Spleen (tissue), 11 donors: ENCODE results near the gene LIMK1. TPM values are rescaled to one million over a fixed set of nuclear protein-coding genes. Genes with fewer than 3 reads are reported as not detected.

Experiments used
- DNase-seq: peaks from one replicate; pipeline ENCODE4 v3.0.0-alpha.2; 2020
- H3K27ac ChIP-seq, 8 donors: fragments of 200-600 bp; sonication (generic) in 7 of 8; 1 replicate in 4 of 8; 2 replicates in 4 of 8; pipeline versions ENCODE4 v1.5.0 to v1.8.0; 2016 to 2021; ENCODE audit warnings: inconsistent platforms in 4 of 8, mild to moderate bottlenecking in 4 of 8, moderate library complexity in 1 of 8
- H3K27me3 ChIP-seq, 7 donors: fragments of 200-600 bp; sonication (generic) in 6 of 7; replicated peaks in 1 of 7; 1 replicate in 4 of 7; 2 replicates in 3 of 7; pipeline versions ENCODE4 v1.5.0 to v1.8.0; 2016 to 2021; ENCODE audit warnings: inconsistent platforms in 3 of 7, mild to moderate bottlenecking in 1 of 7
- H3K36me3 ChIP-seq, 6 donors: fragments of 200-600 bp; sonication (generic) in 5 of 6; 1 replicate in 4 of 6; 2 replicates in 2 of 6; pipeline versions ENCODE4 v1.5.0 to v1.8.0; 2016 to 2021; ENCODE audit warnings: inconsistent platforms in 2 of 6
- H3K4me1 ChIP-seq, 6 donors: fragments of 200-600 bp; sonication (generic) in 5 of 6; 1 replicate in 3 of 6; 2 replicates in 3 of 6; pipeline versions ENCODE4 v1.5.0 to v1.8.0; 2016 to 2021; ENCODE audit warnings: inconsistent platforms in 3 of 6
- H3K4me3 ChIP-seq, 8 donors: fragments of 200-600 bp; sonication (generic) in 7 of 8; 1 replicate in 4 of 8; 2 replicates in 4 of 8; pipeline versions ENCODE4 v1.5.0 to v1.8.0; 2016 to 2021; ENCODE audit warnings: inconsistent platforms in 4 of 8, mild to moderate bottlenecking in 4 of 8, moderate library complexity in 2 of 8
- H3K9me3 ChIP-seq, 8 donors: fragments of 200-600 bp; sonication (generic) in 7 of 8; 1 replicate in 4 of 8; 2 replicates in 4 of 8; pipeline versions ENCODE4 v1.5.0 to v1.8.0; 2016 to 2021; ENCODE audit warnings: inconsistent platforms in 4 of 8
- POLR2A ChIP-seq, 3 donors: fragments of 450-650 bp; IDR thresholded peaks; one replicate each; pipeline ENCODE4 v1.5.1; 2017; ENCODE audit warnings: antibody characterized with exemption in 3 of 3, mild to moderate bottlenecking in 1 of 3
- POLR2AphosphoS5 ChIP-seq, 3 donors: sonication (generic); formaldehyde crosslinking; IDR thresholded peaks; one replicate each; pipeline ENCODE4 v1.5.1; 2017; ENCODE audit warnings: antibody characterized with exemption in 3 of 3
- WGBS, 5 donors: extraction: QIAGEN DNeasy Blood & Tissue Kit in 3 of 5; methylation state at CpG; one replicate each; pipeline versions ENCODE4 v1.1.5 to v1.1.7; 2013 to 2018; 5-methylcytosine and 5-hydroxymethylcytosine counted together
- intact Hi-C: fragments of 100-400 bp; cut with DNase I; formaldehyde crosslinking; loops from one replicate; pipeline ENCODE4 v1.15.0; 2023; ENCODE audit warnings: low total_unique reads
- polyA plus RNA-seq, 3 donors: library from polyadenylated mRNA; stranded (reverse); fragments of 200-250 nt; gene quantifications; one replicate each; pipeline ENCODE4 v1.2.1, GENCODE V29; 2013
- total RNA-seq, 7 donors: library from RNA; depleted of rRNA in 3 of 7; stranded (reverse); fragments of >200 nt in 3 of 7; fragmentation: NEBNext Ultra II Directional in 4 of 7; extraction: Animal tissue kit (Norgen Biotek cat#: 25700) in 4 of 7; gene quantifications; one replicate each; pipeline versions ENCODE4 v1.1.0 to v1.2.1, GENCODE V29; 2016 to 2021
- TF ChIP-seq, protein P1 (sequence below), 11 experiments: fragments of 200-600 bp in 7 of 11; fragments of 450-650 bp in 4 of 11; sonication (generic) in 4 of 11; IDR thresholded peaks in 8 of 11; conservative IDR thresholded peaks in 3 of 11; 1 replicate in 7 of 11; 2 replicates in 4 of 11; pipeline versions ENCODE4 v1.4.0 to v1.8.0; 2016 to 2021; ENCODE audit warnings: antibody characterized with exemption in 11 of 11, inconsistent platforms in 4 of 11, mild to moderate bottlenecking in 1 of 11
- donor health status: healthy with polysubstance abuse.
- donor health status: DM: no; HTN: no; CAD: no; lungs with moderate emphysema.
- donor health status: DM: no; HTN: no; CAD: no.
- donor health status: Bipolar disorder and iron deficiency.
- donor health status: healthy.
- donor health status: DM: no; HTN: no; CAD: no.
- donor health status: DM: yes; HTN: yes; CAD: no.

Gene LIMK1
- total and polyA plus RNA-seq, 10 donors: 15.2 to 45.8 (median 36.9) TPM

DNA sequence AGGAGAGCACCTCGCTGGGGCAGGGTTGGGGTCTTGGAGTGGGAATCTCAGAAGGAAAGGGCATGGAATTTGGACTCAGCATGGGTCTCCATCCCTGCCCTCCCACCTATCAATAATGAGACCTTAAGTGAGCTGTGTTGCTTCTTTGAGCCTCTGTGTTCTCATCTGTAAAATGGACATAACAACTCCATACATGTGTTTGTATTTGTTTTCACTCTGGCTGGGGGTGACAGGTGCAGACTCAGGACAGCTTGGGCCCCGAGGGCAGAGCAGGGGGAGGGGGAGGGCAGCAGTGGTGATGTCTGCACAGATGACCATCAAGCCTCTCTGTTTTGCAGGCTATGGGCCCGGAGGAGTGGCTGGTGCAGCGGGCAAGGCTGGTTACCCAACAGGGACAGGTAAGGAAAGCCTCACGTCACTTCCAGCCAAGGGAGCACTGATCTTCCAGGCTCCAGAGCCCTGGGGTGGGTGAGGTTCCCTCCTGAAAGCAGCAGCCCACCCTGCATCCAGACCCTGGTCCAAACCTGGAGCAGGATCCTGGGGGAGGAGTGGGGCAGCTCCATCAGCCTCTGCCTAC, 35.7 kb upstream of the LIMK1 start:
- intact Hi-C loops: no loop called here

DNA sequence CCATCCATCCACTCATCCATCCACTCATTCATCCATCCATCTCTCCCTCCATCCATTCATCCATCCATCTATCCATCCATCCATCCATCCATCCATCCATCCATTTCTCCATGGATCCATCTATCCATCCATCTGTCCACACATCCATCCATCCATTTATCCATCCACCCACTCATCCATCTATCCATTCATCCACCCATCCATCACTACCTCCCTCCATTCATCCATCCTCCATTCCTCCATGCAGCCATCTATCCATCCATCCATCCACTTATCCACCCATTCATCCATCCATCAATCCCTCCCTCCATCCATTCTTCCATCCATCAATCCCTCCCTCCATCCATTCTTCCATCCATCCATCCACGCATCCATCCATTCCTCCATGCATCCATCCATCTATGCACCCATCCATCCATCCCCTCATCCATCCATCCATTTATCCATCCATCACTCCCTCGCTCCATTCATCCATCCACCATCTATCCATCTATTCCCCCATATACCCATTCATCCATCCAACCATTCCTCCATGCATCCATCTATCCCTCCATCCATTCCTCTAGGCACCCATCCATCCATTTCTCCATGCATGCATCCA, 34.5 kb upstream of the LIMK1 start:
- no peaks in the 10 kb centered on the region for H3K9me3 ChIP-seq
- TF ChIP-seq POLR2AphosphoS5 (IDR thresholded peaks at IDR 0.05): no peak
- TF ChIP-seq, protein P1, sequence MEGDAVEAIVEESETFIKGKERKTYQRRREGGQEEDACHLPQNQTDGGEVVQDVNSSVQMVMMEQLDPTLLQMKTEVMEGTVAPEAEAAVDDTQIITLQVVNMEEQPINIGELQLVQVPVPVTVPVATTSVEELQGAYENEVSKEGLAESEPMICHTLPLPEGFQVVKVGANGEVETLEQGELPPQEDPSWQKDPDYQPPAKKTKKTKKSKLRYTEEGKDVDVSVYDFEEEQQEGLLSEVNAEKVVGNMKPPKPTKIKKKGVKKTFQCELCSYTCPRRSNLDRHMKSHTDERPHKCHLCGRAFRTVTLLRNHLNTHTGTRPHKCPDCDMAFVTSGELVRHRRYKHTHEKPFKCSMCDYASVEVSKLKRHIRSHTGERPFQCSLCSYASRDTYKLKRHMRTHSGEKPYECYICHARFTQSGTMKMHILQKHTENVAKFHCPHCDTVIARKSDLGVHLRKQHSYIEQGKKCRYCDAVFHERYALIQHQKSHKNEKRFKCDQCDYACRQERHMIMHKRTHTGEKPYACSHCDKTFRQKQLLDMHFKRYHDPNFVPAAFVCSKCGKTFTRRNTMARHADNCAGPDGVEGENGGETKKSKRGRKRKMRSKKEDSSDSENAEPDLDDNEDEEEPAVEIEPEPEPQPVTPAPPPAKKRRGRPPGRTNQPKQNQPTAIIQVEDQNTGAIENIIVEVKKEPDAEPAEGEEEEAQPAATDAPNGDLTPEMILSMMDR (IDR thresholded peaks at IDR 0.05 in 8 of 11, conservative IDR thresholded peaks at IDR 0.05 in 3 of 11): no peak
- no peak for TF ChIP-seq POLR2A (IDR thresholded peaks at IDR 0.05)
- 94 to 97% (median 95%) methylated on average over 2 of the region's 2 CpGs for WGBS, 5 donors
- peaks cover 0 to 12% (median 0%) of the 10 kb centered on the region in 6 donors for H3K4me1 ChIP-seq
- H3K36me3 ChIP-seq: peaks cover 0 to 64% (median 4%) of the 10 kb centered on the region in 6 donors
- no peak overlapping the region for H3K27ac ChIP-seq
- intact Hi-C loops: no loop called here
- no peak for DNase-seq
- H3K27me3 ChIP-seq: peaks cover 0 to 3% (median 0%) of the 10 kb centered on the region in 7 donors
- H3K4me3 ChIP-seq: no peak overlapping the region

More for the DNA sequence above, 35.7 kb upstream of the LIMK1 start:
- 77 to 90% (median 86%) methylated on average over 4 to 5 of the region's 5 CpGs for WGBS, 5 donors
- H3K27ac ChIP-seq: no peak overlapping the region
- peaks cover 0 to 24% (median 7%) of the 10 kb centered on the region in 6 donors for H3K4me1 ChIP-seq
- no peak overlapping the region for H3K4me3 ChIP-seq
- no peaks in the 10 kb centered on the region for H3K9me3 ChIP-seq
- peaks cover 0 to 64% (median 4%) of the 10 kb centered on the region in 6 donors for H3K36me3 ChIP-seq
- DNase-seq: no peak
- peaks cover 0 to 3% (median 0%) of the 10 kb centered on the region in 7 donors for H3K27me3 ChIP-seq
- TF ChIP-seq POLR2AphosphoS5 (IDR thresholded peaks at IDR 0.05) (no peak), POLR2A (IDR thresholded peaks at IDR 0.05) (no peak)
- TF ChIP-seq, protein P1 (IDR thresholded peaks at IDR 0.05 in 8 of 11, conservative IDR thresholded peaks at IDR 0.05 in 3 of 11): no peak

DNA sequence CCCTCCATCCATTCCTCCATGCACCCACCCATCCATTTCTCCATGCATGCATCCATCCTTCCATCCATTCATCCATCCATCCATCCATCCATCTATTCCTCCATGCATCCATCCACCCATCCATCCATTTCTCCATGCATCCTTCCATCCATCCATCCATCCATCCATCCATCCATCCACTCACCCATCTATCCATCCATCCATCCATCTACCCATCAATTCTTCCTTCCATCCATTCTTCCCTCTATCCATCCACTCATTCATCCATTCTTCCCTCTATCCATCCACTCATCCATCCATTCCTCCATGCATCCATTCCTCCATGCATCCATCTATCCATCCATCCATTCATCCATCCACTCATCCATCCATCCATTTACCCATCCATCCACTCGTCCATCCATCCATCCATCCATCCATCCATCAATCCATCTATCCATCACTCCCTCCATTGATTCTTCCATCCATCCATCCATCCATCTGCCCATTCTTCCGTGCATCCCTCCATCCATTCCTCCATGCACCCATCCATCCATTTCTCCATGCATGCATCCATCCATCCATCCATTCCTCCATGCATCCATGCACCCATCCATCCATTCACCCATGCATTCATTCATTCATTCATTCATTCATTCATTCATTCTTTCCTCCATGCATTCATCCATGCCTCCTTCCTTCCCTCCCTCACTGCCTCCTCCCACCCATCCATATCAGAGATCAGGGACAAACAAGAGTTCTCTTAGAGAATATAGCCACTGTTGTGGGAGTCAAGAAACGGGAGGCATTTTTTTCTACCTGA, 33.4 kb upstream of the LIMK1 start:
- intact Hi-C loops: no loop called here
- H3K9me3 ChIP-seq: no peaks in the 10 kb centered on the region
- peaks cover 0 to 64% (median 4%) of the 10 kb centered on the region in 6 donors for H3K36me3 ChIP-seq
- no peak for TF ChIP-seq POLR2A (IDR thresholded peaks at IDR 0.05)
- no peak for TF ChIP-seq POLR2AphosphoS5 (IDR thresholded peaks at IDR 0.05)
- TF ChIP-seq, protein P1 (IDR thresholded peaks at IDR 0.05 in 8 of 11, conservative IDR thresholded peaks at IDR 0.05 in 3 of 11): no peak
- H3K27me3 ChIP-seq: peaks cover 0 to 3% (median 0%) of the 10 kb centered on the region in 7 donors
- H3K27ac ChIP-seq: no peak overlapping the region
- H3K4me3 ChIP-seq: no peak overlapping the region
- 76 to 96% (median 89%) methylated on average over 3 of the region's 3 CpGs for WGBS, 5 donors
- no peak for DNase-seq
- peaks cover 0 to 6% (median 0%) of the 10 kb centered on the region in 6 donors for H3K4me1 ChIP-seq
